Measurements from ENCODE around the gene GCNA.

DNA sequence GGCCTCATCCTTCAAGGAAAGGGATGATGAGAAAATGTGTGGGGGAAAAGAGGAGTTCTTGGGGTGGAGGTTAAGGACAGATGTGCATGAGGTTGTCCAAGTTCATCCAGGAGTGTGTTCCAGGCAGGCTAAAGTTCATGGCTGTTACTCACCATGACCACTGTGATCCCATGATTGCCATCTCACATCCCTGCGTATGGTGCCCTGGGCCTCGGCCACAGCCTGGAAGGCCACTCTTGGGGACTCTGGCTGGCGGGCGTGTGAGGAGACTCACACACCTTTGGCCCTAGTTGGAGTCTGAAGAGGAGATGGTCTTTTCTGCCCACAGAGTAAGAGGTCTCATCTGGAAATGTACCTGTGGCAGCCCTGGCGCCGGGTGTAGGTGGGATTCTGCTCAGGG, 81.7 kb downstream of the GCNA start:
- TF ChIP-seq, protein P1, sequence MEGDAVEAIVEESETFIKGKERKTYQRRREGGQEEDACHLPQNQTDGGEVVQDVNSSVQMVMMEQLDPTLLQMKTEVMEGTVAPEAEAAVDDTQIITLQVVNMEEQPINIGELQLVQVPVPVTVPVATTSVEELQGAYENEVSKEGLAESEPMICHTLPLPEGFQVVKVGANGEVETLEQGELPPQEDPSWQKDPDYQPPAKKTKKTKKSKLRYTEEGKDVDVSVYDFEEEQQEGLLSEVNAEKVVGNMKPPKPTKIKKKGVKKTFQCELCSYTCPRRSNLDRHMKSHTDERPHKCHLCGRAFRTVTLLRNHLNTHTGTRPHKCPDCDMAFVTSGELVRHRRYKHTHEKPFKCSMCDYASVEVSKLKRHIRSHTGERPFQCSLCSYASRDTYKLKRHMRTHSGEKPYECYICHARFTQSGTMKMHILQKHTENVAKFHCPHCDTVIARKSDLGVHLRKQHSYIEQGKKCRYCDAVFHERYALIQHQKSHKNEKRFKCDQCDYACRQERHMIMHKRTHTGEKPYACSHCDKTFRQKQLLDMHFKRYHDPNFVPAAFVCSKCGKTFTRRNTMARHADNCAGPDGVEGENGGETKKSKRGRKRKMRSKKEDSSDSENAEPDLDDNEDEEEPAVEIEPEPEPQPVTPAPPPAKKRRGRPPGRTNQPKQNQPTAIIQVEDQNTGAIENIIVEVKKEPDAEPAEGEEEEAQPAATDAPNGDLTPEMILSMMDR (conservative IDR thresholded peaks at IDR 0.05 in 1 of 2, IDR thresholded peaks at IDR 0.05 in 1 of 2; ENCODE audit: low read depth in 1 of 2, low read length in 2 of 2): no peak
- TF ChIP-seq EZH2 (IDR thresholded peaks at IDR 0.05; ENCODE audit: low read length, missing control alignments): no peak
